HEK293T (cell line): ENCODE measurements around the gene SLC4A8.
A peak's percentile ranks its signal among the peaks of the same experiment; 100 is the strongest.

Experiments
- CTCF ChIA-PET: fragments of 350-600 bp; formaldehyde crosslinking; extraction: SDS; loops from one replicate; lab custom pipeline; 2021; ENCODE audit warnings: antibody characterized with exemption, inconsistent platforms; lab: Yijun Ruan, JAX
- POLR2A ChIA-PET: fragments of 350-600 bp; formaldehyde crosslinking; extraction: SDS; loops from one replicate; lab custom pipeline; 2020; ENCODE audit warnings: antibody characterized with exemption, inconsistent platforms; lab: Yijun Ruan, JAX
- DNase-seq: peaks from one replicate; pipeline ENCODE4 v3.0.0; 2012; ENCODE audit warnings: mixed read lengths; ENCODE audit errors: extremely low spot score
- ARNT ChIP-seq: fragments of 450-650 bp; IDR thresholded peaks from 2 replicates; pipeline ENCODE4 v1.6.1; 2017; ENCODE audit warnings: mild to moderate bottlenecking
- BHLHE40 ChIP-seq: fragments of 450-650 bp; IDR thresholded peaks from 2 replicates; pipeline ENCODE4 v1.6.1; 2016; ENCODE audit warnings: mild to moderate bottlenecking, moderate library complexity, borderline replicate concordance
- CTBP1 ChIP-seq: fragments of 450-650 bp; IDR thresholded peaks from 2 replicates; pipeline ENCODE4 v1.6.1; 2016; ENCODE audit warnings: borderline replicate concordance
- ELF4 ChIP-seq: fragments of 450-650 bp; IDR thresholded peaks from 2 replicates; pipeline ENCODE4 v1.6.1; 2017; ENCODE audit warnings: antibody characterized with exemption
- FOXA1 ChIP-seq: fragments of 450-650 bp; IDR thresholded peaks from 2 replicates; pipeline ENCODE4 v1.6.1; 2016; ENCODE audit warnings: mild to moderate bottlenecking
- FOXK2 ChIP-seq: fragments of 450-650 bp; IDR thresholded peaks from 2 replicates; pipeline ENCODE4 v1.6.1; 2016; ENCODE audit warnings: mild to moderate bottlenecking
- FOXM1 ChIP-seq: fragments of 450-650 bp; IDR thresholded peaks from 2 replicates; pipeline ENCODE4 v1.6.1; 2017; ENCODE audit warnings: mild to moderate bottlenecking, borderline replicate concordance
- HDGF ChIP-seq: fragments of 450-650 bp; IDR thresholded peaks from 2 replicates; pipeline ENCODE4 v1.6.1; 2017; ENCODE audit warnings: antibody characterized with exemption, borderline replicate concordance
- L3MBTL2 ChIP-seq: fragments of 450-650 bp; conservative IDR thresholded peaks from 2 replicates; pipeline ENCODE4 v1.6.1; 2016; ENCODE audit warnings: mild to moderate bottlenecking
- LEF1 ChIP-seq: fragments of 450-650 bp; IDR thresholded peaks from 2 replicates; pipeline ENCODE4 v1.6.1; 2017; ENCODE audit warnings: mild to moderate bottlenecking, borderline replicate concordance
- NFRKB ChIP-seq: fragments of 450-650 bp; IDR thresholded peaks from 2 replicates; pipeline ENCODE4 v1.6.1; 2016; ENCODE audit warnings: mild to moderate bottlenecking, moderate library complexity
- PKNOX1 ChIP-seq: fragments of 450-650 bp; IDR thresholded peaks from 2 replicates; pipeline ENCODE4 v1.6.1; 2016
- SP1 ChIP-seq: fragments of 450-650 bp; IDR thresholded peaks from 2 replicates; pipeline ENCODE4 v1.6.1; 2017
- SUZ12 ChIP-seq: fragments of 450-650 bp; IDR thresholded peaks from 2 replicates; pipeline ENCODE4 v1.6.1; 2016; ENCODE audit warnings: mild to moderate bottlenecking
- TARDBP ChIP-seq: fragments of 450-650 bp; IDR thresholded peaks from 2 replicates; pipeline ENCODE4 v1.6.1; 2016
- ZNF384 ChIP-seq: fragments of 450-650 bp; IDR thresholded peaks from 2 replicates; pipeline ENCODE4 v1.6.1; 2016

The SLC4A8 gene

GRCh38 chr12:51429700-51430099 is 5.1 kb downstream of the SLC4A8 start:
- TF ChIP-seq FOXK2 (no peak), CTBP1 (no peak), FOXA1 (no peak), TARDBP (no peak), PKNOX1 (no peak), NFRKB (no peak), L3MBTL2 (no peak), LEF1 (no peak), FOXM1 (no peak), SUZ12 (no peak), HDGF (no peak), SP1 (no peak)
- ChIA-PET POLR2A (no interaction called here), CTCF (no interaction called here)
- no peak for DNase-seq

- no peak for TF ChIP-seq L3MBTL2
- DNase-seq: no peak
- CTCF ChIA-PET: no interaction called here
- POLR2A ChIA-PET: no interaction called here
Observed at GRCh38 chr12:51430196-51430895, 5.7 kb downstream of the SLC4A8 start.

GRCh38 chr12:51432921-51433320 is 8.3 kb downstream of the SLC4A8 start:
- DNase-seq: no peak
- ChIA-PET CTCF (no interaction called here), POLR2A (no interaction called here)
- TF ChIP-seq FOXM1 (no peak), PKNOX1 (no peak), ELF4 (no peak), CTBP1 (no peak), HDGF (no peak), ARNT (no peak), LEF1 (no peak), ZNF384 (no peak), FOXK2 (no peak), L3MBTL2 (no peak), NFRKB (no peak), SUZ12 (no peak), TARDBP (no peak), BHLHE40 (no peak), SP1 (no peak), FOXA1 (no peak)

GRCh38 chr12:51434305-51434704 is 9.7 kb downstream of the SLC4A8 start:
- TF ChIP-seq TARDBP (no peak), PKNOX1 (peak; percentile 40; the same call in 1 of the 2 replicates)
- POLR2A ChIA-PET: no interaction called here
- CTCF ChIA-PET: no interaction called here
- no peak for DNase-seq

DNA sequence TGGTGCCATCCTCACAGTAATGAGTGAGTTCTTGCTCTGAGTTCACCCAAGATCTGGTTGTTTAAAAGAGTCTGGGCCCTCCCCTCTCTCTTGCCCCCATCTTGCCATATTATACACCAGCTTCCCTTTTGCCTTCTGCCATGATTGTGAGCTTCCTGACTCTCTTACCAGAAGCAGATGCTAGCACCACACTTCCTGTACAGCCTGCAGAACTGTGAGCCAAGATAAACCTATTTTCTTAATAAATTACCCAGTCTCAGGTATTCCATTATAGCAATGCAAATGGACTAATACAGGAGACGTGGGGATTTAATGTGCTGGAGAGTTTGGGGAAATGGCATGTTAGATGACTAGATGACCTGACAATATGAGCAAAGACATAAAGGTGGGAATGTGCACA is 12.8 kb downstream of the SLC4A8 start:
- ChIA-PET POLR2A (no interaction called here), CTCF (no interaction called here)
- no peak for TF ChIP-seq FOXA1
- TF ChIP-seq L3MBTL2: no peak
- TF ChIP-seq PKNOX1: no peak
- no peak for TF ChIP-seq BHLHE40
- no peak for TF ChIP-seq ELF4
- no peak for TF ChIP-seq SP1
- no peak for TF ChIP-seq FOXK2
- no peak for TF ChIP-seq HDGF
- TF ChIP-seq LEF1: no peak
- TF ChIP-seq TARDBP: no peak
- TF ChIP-seq ARNT: no peak
- no peak for TF ChIP-seq ZNF384
- TF ChIP-seq FOXM1: no peak
- TF ChIP-seq NFRKB: no peak
- no peak for DNase-seq

DNA sequence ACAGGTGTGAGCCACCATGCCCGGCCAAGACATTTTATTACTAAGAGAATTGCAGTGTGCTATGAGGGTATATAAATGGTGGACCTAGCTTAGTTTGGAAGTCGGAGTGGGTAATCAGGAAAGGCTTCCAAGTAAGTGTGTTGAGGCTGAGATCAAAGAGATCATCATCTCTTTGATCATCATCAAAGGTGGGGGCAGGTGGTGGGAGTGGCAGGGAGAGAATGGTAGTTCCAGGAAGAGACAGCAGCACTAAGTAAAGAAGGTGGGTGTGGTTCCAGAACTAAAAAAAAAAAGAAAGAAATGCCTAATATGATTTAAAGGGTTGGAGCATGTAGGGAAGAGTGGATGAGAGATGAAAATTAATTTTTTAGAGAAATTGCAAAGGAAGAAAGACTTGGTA is 14.7 kb downstream of the SLC4A8 start:
- CTCF ChIA-PET: no interaction called here
- TF ChIP-seq TARDBP (no peak), SP1 (no peak), L3MBTL2 (no peak), PKNOX1 (no peak), SUZ12 (no peak)
- POLR2A ChIA-PET: no interaction called here
- no peak for DNase-seq
